ENCODE data around the gene TCP11L1.

- TF ChIP-seq EZH2phosphoT487 (IDR thresholded peaks at IDR 0.05; ENCODE audit: low read length), result no peak
- no peak for TF ChIP-seq CTCF (IDR thresholded peaks at IDR 0.05; ENCODE audit: low read length)
These were observed 17.9 kb downstream of the TCP11L1 start for GRCh38 chr11:33057284-33057683.

Data from MM.1S (cell line).